HUES6 (cell line): Measurements from ENCODE around the gene FGFBP1.

Experiments used
- H3K27ac ChIP-seq: 2 replicates; pipeline ENCODE4 v1.7.0; 2013; ENCODE audit warnings: low read depth, mild to moderate bottlenecking, low read length, inconsistent platforms
- H3K27me3 ChIP-seq: 2 replicates; pipeline ENCODE4 v1.6.1; 2013; ENCODE audit warnings: low read length; ENCODE audit not compliant: control insufficient read depth, insufficient read depth
- H3K36me3 ChIP-seq: 2 replicates; pipeline ENCODE4 v1.6.1; 2013; ENCODE audit warnings: low read length; ENCODE audit not compliant: control insufficient read depth, insufficient read depth
- H3K4me1 ChIP-seq: 2 replicates; pipeline ENCODE4 v1.6.1; 2013; ENCODE audit warnings: low read length; ENCODE audit not compliant: control insufficient read depth, insufficient read depth
- H3K4me3 ChIP-seq: 2 replicates; pipeline ENCODE4 v1.5.1; 2013; ENCODE audit warnings: low read depth, low read length
- H3K9ac ChIP-seq: one replicate; pipeline ENCODE4 v1.6.1; 2013; ENCODE audit warnings: mild to moderate bottlenecking, low read length
- H3K9me3 ChIP-seq: 2 replicates; pipeline ENCODE4 v1.6.1; 2013; ENCODE audit warnings: low read depth, low read length; ENCODE audit not compliant: control insufficient read depth, insufficient read depth

FGFBP1 gene

DNA sequence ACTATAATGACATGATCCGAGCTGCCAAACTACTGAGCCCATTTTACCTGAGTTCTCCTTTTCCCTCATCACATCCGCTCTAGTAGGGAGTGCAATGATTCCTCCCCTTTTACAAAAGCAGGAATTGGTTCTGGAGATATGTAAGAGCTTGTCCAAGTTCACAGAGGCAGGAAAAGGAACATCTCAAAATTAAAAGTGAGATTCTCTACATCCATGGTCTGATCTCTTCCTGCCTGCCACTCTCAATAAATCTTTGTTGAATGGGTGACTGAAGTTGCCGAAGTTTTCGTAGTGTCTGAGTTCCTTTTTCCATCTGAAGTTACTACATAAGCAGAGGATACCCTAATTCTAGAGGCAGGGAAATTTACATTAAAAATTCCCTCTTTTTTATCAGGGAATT lies at the start of gene FGFBP1:
Gene FGFBP1, minus strand, starts transcription at position 101 of the 400 bp plus-strand sequence. CDS start 2,108 bp downstream, outside the sequence.
- Histone ChIP-seq H3K27me3 (no peaks in the 10 kb centered on the region), H3K9me3 (no peaks in the 10 kb centered on the region), H3K9ac (no peak within 1 kb of the TSS), H3K27ac (no peak within 1 kb of the TSS), H3K4me3 (no peak within 1 kb of the TSS), H3K36me3 (no peaks in the 10 kb centered on the region), H3K4me1 (peaks cover 13% of the 10 kb centered on the region; the same call in 1 of the 2 replicates)

DNA sequence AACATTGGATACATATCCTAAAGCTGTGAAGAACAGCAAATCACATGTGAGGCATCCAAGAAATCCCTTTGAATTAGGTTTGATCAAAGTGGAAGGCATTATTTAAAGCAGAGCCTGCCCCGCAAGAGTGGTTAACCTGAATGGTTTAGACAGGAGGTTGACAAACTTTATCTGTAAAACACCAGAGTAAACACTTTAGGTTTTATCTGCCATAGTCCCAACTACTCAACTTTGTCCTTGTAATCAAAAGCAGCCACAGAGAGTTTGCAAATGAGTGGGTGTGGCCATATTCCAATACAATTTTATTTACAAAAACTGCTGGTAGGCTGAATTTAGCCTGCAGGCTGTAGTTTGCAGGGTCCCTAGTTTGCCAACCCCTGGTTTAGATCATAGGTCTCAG lies 49.7 kb upstream of the FGFBP1 start:
- Histone ChIP-seq H3K36me3 (peaks cover 91% of the 10 kb centered on the region), H3K4me1 (peaks cover 3% of the 10 kb centered on the region; the same call in 1 of the 2 replicates)

DNA sequence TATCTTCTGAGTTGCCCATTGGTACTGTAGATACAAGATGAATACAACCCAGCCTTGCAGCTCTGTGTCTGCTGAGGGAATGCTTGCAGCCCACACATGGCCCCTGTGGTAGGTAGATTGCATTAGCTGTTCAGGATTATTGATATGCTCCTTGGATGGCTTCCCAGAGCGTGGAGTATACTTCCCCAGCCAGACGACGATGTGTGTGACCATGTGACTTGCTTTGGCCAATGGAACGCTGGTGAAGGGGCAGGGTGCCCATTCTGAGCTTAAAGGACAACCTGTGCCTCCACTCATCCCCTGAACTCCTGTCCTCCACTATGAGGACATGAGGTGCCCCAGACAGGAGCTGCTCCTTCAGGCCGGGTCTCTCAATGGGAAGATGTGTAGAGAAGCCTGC lies 48.4 kb upstream of the FGFBP1 start:
- no peak overlapping the region for H3K9ac ChIP-seq
- H3K27ac ChIP-seq, result no peak overlapping the region
- H3K4me3 ChIP-seq, result no peak overlapping the region
- no peaks in the 10 kb centered on the region for H3K27me3 ChIP-seq
- H3K9me3 ChIP-seq, result no peaks in the 10 kb centered on the region
- peaks cover 93% of the 10 kb centered on the region for H3K36me3 ChIP-seq
- H3K4me1 ChIP-seq, result peaks cover 5% of the 10 kb centered on the region; the same call in 1 of the 2 replicates

More for the DNA sequence above, 49.7 kb upstream of the FGFBP1 start:
- Histone ChIP-seq H3K9me3 (no peaks in the 10 kb centered on the region), H3K4me3 (no peak overlapping the region), H3K27me3 (no peaks in the 10 kb centered on the region), H3K27ac (no peak overlapping the region), H3K9ac (no peak overlapping the region)

DNA sequence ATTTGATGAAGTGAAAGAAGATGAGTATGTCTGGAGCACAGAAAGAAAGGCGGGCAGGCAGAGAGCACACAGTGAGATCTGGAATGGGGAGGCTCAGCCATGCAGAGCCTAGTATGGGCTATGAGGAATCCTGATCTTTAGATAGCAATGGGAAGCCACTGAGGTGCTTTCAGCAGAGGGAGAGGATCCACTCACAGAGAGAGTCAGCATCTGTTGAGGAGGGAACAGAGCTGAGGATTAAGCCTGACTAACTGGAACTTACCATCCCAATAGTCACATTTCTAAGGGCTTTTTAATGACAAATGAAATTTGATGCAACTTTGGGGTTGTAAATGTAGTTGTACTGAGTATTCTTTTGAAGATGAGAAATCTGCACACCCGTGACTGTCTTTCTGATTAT lies 45.1 kb upstream of the FGFBP1 start:
- no peak overlapping the region for H3K27ac ChIP-seq
- no peak overlapping the region for H3K4me3 ChIP-seq
- no peaks in the 10 kb centered on the region for H3K9me3 ChIP-seq
- H3K9ac ChIP-seq, result no peak overlapping the region
- peaks cover 74% of the 10 kb centered on the region for H3K36me3 ChIP-seq
- H3K4me1 ChIP-seq, result peaks cover 5% of the 10 kb centered on the region; the same call in 1 of the 2 replicates
- no peaks in the 10 kb centered on the region for H3K27me3 ChIP-seq

DNA sequence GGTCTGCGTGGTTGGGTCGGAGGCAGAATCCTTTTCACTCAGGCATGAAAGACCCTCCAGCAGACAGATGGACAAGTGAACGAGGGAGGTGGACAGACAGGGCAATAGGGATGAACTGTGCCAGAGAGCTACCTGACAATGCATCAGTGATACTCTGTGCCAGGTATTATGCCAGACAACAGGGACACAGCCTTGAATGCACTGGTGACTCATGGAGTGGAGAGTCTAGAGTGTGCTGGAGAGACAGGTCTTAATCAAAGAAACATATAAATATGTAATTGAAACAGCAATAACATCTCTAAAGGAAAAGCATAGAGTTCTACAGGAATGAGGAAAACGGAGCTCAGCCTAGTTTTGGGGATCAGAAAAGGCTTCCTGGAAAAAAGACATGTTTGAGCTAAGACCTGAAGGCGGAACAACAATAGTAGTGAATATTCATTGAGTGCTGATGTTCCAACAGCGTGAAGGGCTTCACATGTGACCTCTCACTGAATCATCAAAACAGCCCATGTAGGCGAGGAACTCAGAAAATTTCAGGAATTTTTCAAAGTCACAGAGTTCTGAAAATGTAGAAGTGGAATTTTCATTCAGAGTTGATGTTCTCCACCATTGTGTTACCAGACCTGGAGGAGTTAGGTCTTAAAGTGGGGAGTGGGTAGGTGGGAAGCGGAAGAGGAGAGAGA lies 44.4 kb upstream of the FGFBP1 start:
- Histone ChIP-seq H3K4me1 (peaks cover 5% of the 10 kb centered on the region; the same call in 1 of the 2 replicates), H3K9ac (no peak overlapping the region), H3K27me3 (no peaks in the 10 kb centered on the region), H3K27ac (no peak overlapping the region), H3K9me3 (no peaks in the 10 kb centered on the region), H3K36me3 (peaks cover 75% of the 10 kb centered on the region), H3K4me3 (no peak overlapping the region)

DNA sequence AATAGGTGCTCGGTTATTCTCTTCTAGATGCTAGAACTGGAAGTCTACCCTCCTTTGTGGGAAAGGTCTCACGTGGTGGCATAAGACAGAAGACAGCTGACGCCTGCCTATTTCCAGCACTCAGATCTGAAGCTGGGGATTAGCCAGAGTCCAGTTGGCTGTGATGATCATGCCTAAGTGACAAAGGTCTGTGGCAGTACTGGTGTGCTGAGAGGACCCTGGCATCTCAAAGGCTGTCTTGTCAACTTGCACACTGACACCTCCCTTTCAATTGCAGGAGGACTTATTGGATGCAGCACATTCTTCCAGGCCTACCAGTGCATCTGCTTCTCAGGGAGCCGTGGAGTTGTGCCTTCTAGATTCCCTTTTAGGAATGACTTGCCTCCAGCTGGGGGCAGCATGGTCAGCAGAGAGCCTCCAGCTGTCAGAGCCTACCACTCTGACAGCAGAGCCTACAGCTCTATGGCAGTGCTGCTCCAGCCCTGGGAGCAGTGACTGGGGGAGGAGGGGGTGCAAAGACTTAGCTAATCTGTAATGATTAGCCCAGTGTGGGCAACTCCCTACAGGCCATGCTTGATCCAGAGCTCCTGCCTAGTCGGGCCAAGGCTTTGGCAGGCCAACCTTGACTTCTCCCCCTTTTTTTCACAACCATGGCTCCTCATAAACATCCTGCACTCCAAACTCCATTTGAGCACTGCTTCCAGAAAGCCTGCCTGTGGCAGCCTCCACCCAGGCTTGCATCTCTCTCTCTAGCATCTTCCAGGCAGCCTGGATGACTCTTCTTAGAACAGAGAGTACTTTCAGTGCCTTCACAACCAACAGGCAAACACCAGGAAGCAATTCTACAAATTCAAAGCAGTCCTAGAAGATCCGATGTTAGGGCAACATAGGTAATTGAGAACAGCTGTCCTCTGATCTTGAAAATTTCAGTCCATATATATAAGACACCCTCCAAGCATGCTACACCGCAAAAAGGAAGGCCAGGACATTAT lies 38.2 kb upstream of the FGFBP1 start:
- peaks cover 20% of the 10 kb centered on the region for H3K36me3 ChIP-seq
- no peaks in the 10 kb centered on the region for H3K27me3 ChIP-seq
- no peaks in the 10 kb centered on the region for H3K9me3 ChIP-seq

DNA sequence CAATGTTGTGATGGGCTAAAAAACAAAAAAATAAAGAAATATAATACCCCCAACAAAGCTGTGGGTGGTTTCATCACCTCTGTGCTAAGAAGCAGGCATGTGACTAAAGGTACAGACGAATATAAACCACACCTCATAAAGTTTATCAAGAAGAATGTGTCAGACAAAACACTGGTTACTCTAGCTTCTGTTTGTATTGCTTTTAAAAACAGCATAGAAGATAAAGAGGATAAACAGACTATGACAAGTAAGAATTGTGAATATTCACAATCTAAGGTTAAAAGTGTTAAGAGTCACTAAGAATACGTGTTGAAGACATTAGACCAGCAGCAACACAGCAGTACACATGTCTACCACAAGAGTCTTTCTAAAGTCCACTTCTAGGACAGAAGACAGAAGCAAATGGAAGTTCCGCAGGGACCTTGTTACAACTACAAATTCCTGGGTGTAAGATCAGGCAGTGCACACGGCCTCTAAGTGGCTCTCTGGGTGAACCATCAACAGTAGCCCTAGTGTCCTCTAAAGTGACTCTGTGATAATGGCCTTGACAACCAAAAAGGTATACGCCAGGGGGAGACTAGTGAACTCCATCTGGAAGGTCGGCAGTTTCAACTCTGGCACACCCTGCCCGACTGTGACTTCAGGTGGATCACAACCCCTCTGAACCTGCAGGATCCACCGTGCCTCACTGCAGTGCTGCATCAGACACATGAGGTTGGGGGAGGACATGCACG lies 32.7 kb upstream of the FGFBP1 start:
- H3K36me3 ChIP-seq, result peaks cover 15% of the 10 kb centered on the region
- no peak overlapping the region for H3K27ac ChIP-seq
- H3K27me3 ChIP-seq, result no peaks in the 10 kb centered on the region
- no peak overlapping the region for H3K4me3 ChIP-seq
- H3K4me1 ChIP-seq, result no peaks in the 10 kb centered on the region
- H3K9me3 ChIP-seq, result peaks cover 5% of the 10 kb centered on the region
- H3K9ac ChIP-seq, result no peak overlapping the region

More for the DNA sequence above, 38.2 kb upstream of the FGFBP1 start:
- Histone ChIP-seq H3K4me1 (no peaks in the 10 kb centered on the region), H3K4me3 (no peak overlapping the region), H3K9ac (no peak overlapping the region), H3K27ac (no peak overlapping the region)

DNA sequence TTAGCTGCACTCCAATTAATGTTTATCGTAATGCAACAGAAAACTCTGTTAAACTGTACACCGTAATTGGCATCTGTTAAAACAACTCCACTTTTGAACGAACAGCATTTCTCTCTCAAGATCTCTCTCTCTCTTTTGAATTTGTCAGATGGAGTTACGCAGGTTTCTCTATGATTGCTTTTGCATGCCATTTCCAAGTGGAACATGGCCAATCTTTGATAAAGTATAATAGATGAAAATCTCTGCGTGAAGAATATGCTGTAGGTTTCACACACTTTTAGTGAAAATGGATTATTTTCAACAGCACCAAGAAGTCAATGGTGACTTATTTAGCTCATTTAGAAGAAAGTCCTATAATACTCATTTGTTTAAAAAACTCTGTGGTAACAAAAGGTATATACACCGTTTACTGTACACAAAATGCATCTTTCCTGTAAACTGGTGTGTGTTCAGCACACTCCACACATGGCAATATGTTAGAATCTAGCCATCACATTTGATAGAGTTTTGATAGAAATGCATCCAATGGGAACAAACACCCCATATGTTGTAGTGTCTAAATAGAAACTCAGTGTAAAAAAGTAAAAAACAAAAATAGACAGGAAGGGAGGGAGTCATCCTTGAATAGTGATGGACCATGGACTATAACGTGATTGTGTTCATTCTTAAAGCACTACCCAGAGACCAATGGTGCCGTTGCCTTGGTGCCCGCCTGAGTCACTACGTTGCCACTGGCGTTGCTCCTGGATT lies 30.2 kb upstream of the FGFBP1 start:
- Histone ChIP-seq H3K9me3 (peaks cover 9% of the 10 kb centered on the region), H3K27me3 (no peaks in the 10 kb centered on the region), H3K36me3 (peaks cover 15% of the 10 kb centered on the region), H3K4me3 (no peak overlapping the region), H3K4me1 (no peaks in the 10 kb centered on the region), H3K9ac (no peak overlapping the region), H3K27ac (no peak overlapping the region)

DNA sequence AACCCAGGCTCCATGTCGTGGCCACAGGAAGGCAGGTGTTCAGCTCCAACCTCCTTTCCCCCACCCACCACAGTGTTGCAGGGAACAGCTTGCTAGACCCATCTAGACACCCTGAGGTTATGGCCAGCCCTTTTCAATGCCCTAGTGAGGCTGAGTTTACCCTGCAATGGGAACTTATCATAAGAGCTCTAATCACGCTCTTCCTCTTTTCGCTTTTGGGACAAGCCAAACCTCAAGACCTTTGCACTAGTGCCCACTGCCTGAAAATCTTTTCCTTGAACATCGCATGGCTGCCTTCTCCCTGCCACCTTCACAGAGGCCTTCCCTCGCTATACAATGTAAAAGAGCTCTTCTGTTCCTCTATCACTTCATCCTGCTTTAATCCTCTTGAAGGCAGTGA lies 26.8 kb upstream of the FGFBP1 start:
- no peak overlapping the region for H3K4me3 ChIP-seq
- H3K9me3 ChIP-seq, result peaks cover 9% of the 10 kb centered on the region
- no peak overlapping the region for H3K9ac ChIP-seq
- H3K27ac ChIP-seq, result no peak overlapping the region
- no peaks in the 10 kb centered on the region for H3K27me3 ChIP-seq
- peaks cover 8% of the 10 kb centered on the region; the same call in 1 of the 2 replicates for H3K4me1 ChIP-seq
- H3K36me3 ChIP-seq, result peaks cover 9% of the 10 kb centered on the region

DNA sequence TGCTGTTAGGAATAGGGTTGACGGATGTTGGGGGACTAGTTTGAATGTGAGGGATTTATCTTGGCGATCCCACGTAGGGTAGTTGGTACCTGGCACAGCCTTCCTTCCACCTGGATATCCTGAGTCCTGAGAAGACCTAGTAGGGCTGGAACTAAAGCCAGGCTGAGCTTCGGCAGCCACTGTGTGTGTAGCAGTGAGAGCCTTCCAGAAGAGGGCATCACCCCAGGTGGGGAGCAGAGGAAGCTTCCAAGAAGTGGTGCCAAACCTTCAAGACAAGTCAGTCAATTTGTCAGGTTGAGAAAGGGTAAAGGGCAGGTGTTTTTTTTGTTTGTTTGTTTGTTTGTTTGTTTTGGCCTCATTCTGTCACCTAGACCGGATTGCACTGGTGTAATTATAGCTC lies 25.6 kb upstream of the FGFBP1 start:
- peaks cover 8% of the 10 kb centered on the region; the same call in 1 of the 2 replicates for H3K4me1 ChIP-seq
- peaks cover 8% of the 10 kb centered on the region for H3K36me3 ChIP-seq
- H3K27ac ChIP-seq, result no peak overlapping the region
- H3K4me3 ChIP-seq, result no peak overlapping the region
- peaks cover 9% of the 10 kb centered on the region for H3K9me3 ChIP-seq
- no peaks in the 10 kb centered on the region for H3K27me3 ChIP-seq
- H3K9ac ChIP-seq, result no peak overlapping the region
